RWPE2 (cell line): ENCODE results near the gene MRPS25.

Experiments used
- ATAC-seq: fragments of 200-7000 bp; cut with Tn5 transposase; 3 replicates; pipeline ENCODE4 v1.9.1; 2021; ENCODE audit warnings: low read depth
- DNase-seq: peaks from one replicate; pipeline ENCODE4 v3.0.0-alpha.2; 2020; ENCODE audit warnings: low spot score
- H3K27ac ChIP-seq: fragments of 450-650 bp; 2 replicates; pipeline ENCODE4 v1.5.1; 2017; ENCODE audit warnings: mild to moderate bottlenecking; ENCODE audit not compliant: poor library complexity, severe bottlenecking
- H3K27me3 ChIP-seq: fragments of 250-450 bp; sonication (Bioruptor Pico); 2 replicates; pipeline ENCODE4 v1.5.1; 2021; ENCODE audit warnings: mild to moderate bottlenecking, moderate library complexity; ENCODE audit not compliant: insufficient read depth, poor library complexity, severe bottlenecking
- H3K36me3 ChIP-seq: fragments of 250-450 bp; sonication (Bioruptor Pico); 2 replicates; pipeline ENCODE4 v1.5.1; 2020; ENCODE audit warnings: low read depth, mild to moderate bottlenecking, moderate library complexity
- H3K4me1 ChIP-seq: fragments of 250-450 bp; sonication (Bioruptor Pico); 2 replicates; pipeline ENCODE4 v1.5.1; 2021; ENCODE audit warnings: mild to moderate bottlenecking, moderate library complexity; ENCODE audit not compliant: insufficient read depth, poor library complexity, severe bottlenecking
- H3K4me3 ChIP-seq: fragments of 250-450 bp; sonication (Bioruptor Pico); 2 replicates; pipeline ENCODE4 v1.5.1; 2021; ENCODE audit warnings: mild to moderate bottlenecking, moderate library complexity; ENCODE audit not compliant: severe bottlenecking
- H3K9me3 ChIP-seq: fragments of 250-450 bp; sonication (Bioruptor Pico); 2 replicates; pipeline ENCODE4 v1.5.1; 2021; ENCODE audit warnings: mild to moderate bottlenecking, moderate library complexity; ENCODE audit not compliant: severe bottlenecking
- CTCF ChIP-seq: fragments of 450-650 bp; IDR thresholded peaks from one replicate; pipeline ENCODE4 v1.5.1; 2017; ENCODE audit warnings: mild to moderate bottlenecking, moderate library complexity; ENCODE audit not compliant: poor library complexity, severe bottlenecking

MRPS25 gene

DNA sequence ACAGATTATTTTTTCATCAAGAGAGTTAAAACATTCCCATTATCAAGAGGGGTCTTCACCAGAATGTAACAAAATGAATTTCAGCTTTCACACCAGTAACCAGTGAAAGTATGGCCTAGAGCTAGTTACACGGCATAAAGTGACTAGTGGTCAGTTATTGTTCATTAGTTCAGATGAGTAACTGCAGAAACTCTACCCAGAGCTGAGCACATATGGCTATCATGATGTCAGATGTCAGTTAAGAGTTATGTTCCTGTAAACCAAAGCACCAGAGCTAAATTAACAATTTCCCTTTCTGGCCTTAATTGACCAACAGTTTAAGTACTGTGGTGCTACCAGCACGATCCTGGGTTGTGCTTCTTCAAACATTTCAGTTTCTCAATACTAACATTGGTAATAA is 6.6 kb upstream of the MRPS25 start:
- ATAC-seq (no peak), DNase-seq (no peak)
- no peaks in the 10 kb centered on the region for H3K9me3 ChIP-seq
- H3K4me3 ChIP-seq, result no peak overlapping the region
- no peaks in the 10 kb centered on the region for H3K27me3 ChIP-seq
- TF ChIP-seq CTCF, result no peak
- H3K4me1 ChIP-seq, result no peaks in the 10 kb centered on the region
- H3K27ac ChIP-seq, result no peak overlapping the region
- peaks cover 48% of the 10 kb centered on the region for H3K36me3 ChIP-seq

- Histone ChIP-seq H3K4me3 (no peak overlapping the region), H3K9me3 (no peaks in the 10 kb centered on the region), H3K36me3 (peaks cover 28% of the 10 kb centered on the region), H3K27me3 (no peaks in the 10 kb centered on the region), H3K27ac (no peak overlapping the region), H3K4me1 (no peaks in the 10 kb centered on the region)
- DNase-seq (no peak), ATAC-seq (no peak)
- no peak for TF ChIP-seq CTCF
Observed at GRCh38 chr3:15069441-15069840, 4.3 kb upstream of the MRPS25 start.

GRCh38 chr3:15066467-15066866 is 1.4 kb upstream of the MRPS25 start:
- Histone ChIP-seq H3K9me3 (no peaks in the 10 kb centered on the region), H3K4me3 (no peak overlapping the region), H3K36me3 (peaks cover 13% of the 10 kb centered on the region), H3K27me3 (no peaks in the 10 kb centered on the region), H3K4me1 (no peaks in the 10 kb centered on the region), H3K27ac (no peak overlapping the region)
- DNase-seq (no peak), ATAC-seq (no peak)
- TF ChIP-seq CTCF, result no peak

DNA sequence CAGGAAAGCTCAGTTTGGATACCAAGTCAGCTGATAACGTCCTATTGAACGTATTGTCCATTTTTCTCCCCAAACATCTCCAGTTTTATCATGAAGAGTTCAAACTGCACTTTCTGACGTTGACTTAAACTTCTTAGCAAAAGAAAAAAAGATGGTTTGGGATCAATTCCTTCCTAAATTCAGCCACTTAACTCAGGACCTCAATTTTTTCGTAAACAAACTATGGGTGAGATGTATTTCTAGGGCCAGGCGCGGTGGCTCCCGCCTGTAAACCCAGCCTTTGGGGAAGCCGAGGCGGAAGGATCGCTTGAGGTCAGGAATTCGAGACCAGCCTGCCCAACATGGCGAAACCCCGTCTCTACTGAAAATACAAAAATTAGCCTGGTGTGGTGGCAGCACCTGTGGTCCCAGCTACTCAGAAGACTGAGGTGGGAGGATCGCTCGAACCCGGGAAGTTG is 464 bp upstream of the MRPS25 start:
- no peak for TF ChIP-seq CTCF
- H3K9me3 ChIP-seq, result no peaks in the 10 kb centered on the region
- peaks cover 14% of the 10 kb centered on the region for H3K36me3 ChIP-seq
- no peak for DNase-seq
- no peaks in the 10 kb centered on the region for H3K4me1 ChIP-seq
- no peaks in the 10 kb centered on the region for H3K27me3 ChIP-seq
- peak overlapping the region; percentile 63 for H3K4me3 ChIP-seq
- H3K27ac ChIP-seq, result peak overlapping the region; percentile 40
- no peak for ATAC-seq

DNA sequence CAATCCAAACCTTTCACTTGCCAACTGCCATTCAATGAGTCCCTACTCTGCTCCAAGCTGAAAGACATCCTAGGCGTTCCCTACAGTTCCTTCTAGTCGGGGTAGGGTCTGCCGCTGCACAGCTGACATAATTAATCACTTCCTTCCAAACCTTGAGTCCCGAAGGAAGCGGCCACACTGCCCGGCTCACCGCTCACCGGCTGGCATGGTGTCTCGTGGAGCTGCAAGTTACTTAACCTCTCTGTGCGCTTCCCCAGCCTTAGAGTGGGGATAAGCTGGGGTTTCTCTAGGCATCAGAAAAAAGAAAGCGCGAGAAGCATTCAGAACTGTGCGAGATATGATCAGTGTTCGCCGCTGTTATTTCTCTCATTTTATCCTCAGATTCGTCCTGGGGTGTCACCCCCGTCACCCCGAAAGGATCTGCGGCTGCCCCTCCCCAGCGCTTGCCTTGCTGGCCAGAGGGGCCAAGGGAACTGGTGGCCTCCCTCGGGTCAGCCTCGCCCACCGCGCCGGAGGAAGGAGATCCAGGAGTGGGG is 748 bp downstream of the MRPS25 start:
- DNase-seq (no peak), ATAC-seq (peak; percentile 32)
- Histone ChIP-seq H3K4me1 (no peaks in the 10 kb centered on the region), H3K27ac (peak overlapping the region; percentile 40), H3K4me3 (peak overlapping the region; percentile 63), H3K9me3 (no peaks in the 10 kb centered on the region), H3K27me3 (no peaks in the 10 kb centered on the region), H3K36me3 (peaks cover 25% of the 10 kb centered on the region)
- TF ChIP-seq CTCF, result no peak
